GM19099 (cell line): ENCODE data around the gene CLIC3.

Experiments
- POLR2A ChIP-seq: IDR thresholded peaks from 3 replicates; pipeline ENCODE4 v1.6.1; 2011; ENCODE audit warnings: low read depth; ENCODE audit not compliant: insufficient read length; ENCODE audit errors: extremely low read depth

The CLIC3 gene

GRCh38 chr9:137034709-137035506, 38.5 kb upstream of the CLIC3 start:
- TF ChIP-seq POLR2A: no peak

- TF ChIP-seq POLR2A: no peak
Measured at GRCh38 chr9:137034039-137034708, 37.8 kb upstream of the CLIC3 start.

- TF ChIP-seq POLR2A: no peak
Measured at GRCh38 chr9:137032858-137033257, 36.5 kb upstream of the CLIC3 start.

- TF ChIP-seq POLR2A: no peak
Measured at GRCh38 chr9:137031904-137032640, 35.7 kb upstream of the CLIC3 start, which contains the start of gene FUT7. TSS of gene FUT7 (minus strand) at chr9:137032088. CDS start at chr9:137031991, 97 bp downstream.

GRCh38 chr9:137030538-137031527, 34.5 kb upstream of the CLIC3 start:
- TF ChIP-seq POLR2A: no peak

GRCh38 chr9:137030006-137030405, 33.6 kb upstream of the CLIC3 start:
- no peak for TF ChIP-seq POLR2A

GRCh38 chr9:137029058-137029936, 32.9 kb upstream of the CLIC3 start:
- TF ChIP-seq POLR2A: no peak

- TF ChIP-seq POLR2A: no peak
Measured at GRCh38 chr9:137028263-137029057, 32.1 kb upstream of the CLIC3 start.

GRCh38 chr9:137027369-137028262, 31.2 kb upstream of the CLIC3 start, which contains the start of gene ABCA2:
TSS of gene ABCA2 (minus strand) at chr9:137028237. CDS start at chr9:137028140, 97 bp downstream.
- TF ChIP-seq POLR2A: no peak

GRCh38 chr9:137026828-137027227, 30.5 kb upstream of the CLIC3 start:
- TF ChIP-seq POLR2A: no peak

- TF ChIP-seq POLR2A: no peak
Measured at GRCh38 chr9:137026384-137026783, 30.0 kb upstream of the CLIC3 start.
